ENCODE measurements around the gene PPM1F. TPM values are rescaled to one million over a fixed set of nuclear protein-coding genes. Genes with fewer than 3 reads are reported as not detected.

The PPM1F gene
- total and polyA plus RNA-seq, 2 donors (not counting 1 experiment from before 2014, with no cell fraction given) = 12.5 to 37.0 TPM

DNA sequence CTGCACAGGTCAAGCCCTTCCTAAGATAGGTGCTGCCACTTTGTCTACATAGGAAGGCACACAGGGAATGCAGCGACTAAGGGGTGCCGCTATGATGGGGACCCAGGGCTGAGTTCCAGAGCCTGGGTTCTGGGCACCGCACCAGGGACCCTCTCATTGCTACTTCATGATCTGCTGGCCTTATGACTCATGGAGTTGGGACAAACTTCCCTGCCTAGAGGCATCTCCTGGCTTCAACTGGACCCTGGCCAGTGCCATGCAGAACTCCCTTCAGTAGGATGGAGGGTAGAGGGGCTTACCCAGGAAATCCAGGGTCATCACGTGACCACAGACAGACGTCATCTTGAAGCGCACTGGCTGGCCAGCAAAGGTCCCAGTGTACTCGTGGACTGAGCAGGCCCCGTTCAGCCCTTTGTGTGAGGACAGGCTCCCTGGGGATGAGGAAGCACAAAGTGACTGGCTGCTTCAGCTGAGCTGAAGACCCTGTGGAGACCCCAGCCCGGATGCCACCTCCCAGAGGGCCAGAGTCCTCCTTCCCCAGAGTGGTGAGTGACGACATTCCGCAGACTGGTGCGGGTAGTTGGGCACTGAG lies 21.5 kb upstream of the PPM1F start:
- H3K36me3 ChIP-seq (ENCODE audit: control insufficient read depth, insufficient read depth, low read length) = peaks cover 28% of the 10 kb centered on the region
- no peak overlapping the region for H3K4me3 ChIP-seq (replicated peaks in 1 of 4; ENCODE audit: control extremely low read depth in 1 of 4, insufficient read depth in 1 of 4, low read depth in 3 of 4, low read length in 4 of 4)
- no peaks in the 10 kb centered on the region for H3K27me3 ChIP-seq (ENCODE audit: control insufficient read depth, insufficient read depth, low read length)
- H3K4me2 ChIP-seq (ENCODE audit: extremely low read depth, insufficient read depth, low read length) = no peak overlapping the region
- no peaks in the 10 kb centered on the region for H3K4me1 ChIP-seq (ENCODE audit: control insufficient read depth, extremely low read depth, insufficient read depth, low read length)
- H3K79me2 ChIP-seq (ENCODE audit: control insufficient read depth, insufficient read depth, low read length) = peaks cover 7% of the 10 kb centered on the region
- H3K9me3 ChIP-seq (ENCODE audit: control insufficient read depth, insufficient read depth, low read depth, low read length) = no peaks in the 10 kb centered on the region
- H3K27ac ChIP-seq (ENCODE audit: insufficient read depth, low read length) = no peak overlapping the region
- no peak for DNase-seq (ENCODE audit: low read depth in 2 of 2)
- TF ChIP-seq EZH2 (IDR thresholded peaks at IDR 0.05; ENCODE audit: low read length, missing control alignments) = no peak
- TF ChIP-seq CTCF (conservative IDR thresholded peaks at IDR 0.05 in 1 of 2, IDR thresholded peaks at IDR 0.05 in 1 of 2; ENCODE audit: low read depth in 1 of 2, low read length in 2 of 2) = no peak
- no peak overlapping the region for H2AFZ ChIP-seq (ENCODE audit: low read length)
- no peak overlapping the region for H3K9ac ChIP-seq (ENCODE audit: insufficient read depth, low read length)
- H4K20me1 ChIP-seq (ENCODE audit: control insufficient read depth, extremely low read depth, insufficient read depth, low read length) = no peaks in the 10 kb centered on the region

DNA sequence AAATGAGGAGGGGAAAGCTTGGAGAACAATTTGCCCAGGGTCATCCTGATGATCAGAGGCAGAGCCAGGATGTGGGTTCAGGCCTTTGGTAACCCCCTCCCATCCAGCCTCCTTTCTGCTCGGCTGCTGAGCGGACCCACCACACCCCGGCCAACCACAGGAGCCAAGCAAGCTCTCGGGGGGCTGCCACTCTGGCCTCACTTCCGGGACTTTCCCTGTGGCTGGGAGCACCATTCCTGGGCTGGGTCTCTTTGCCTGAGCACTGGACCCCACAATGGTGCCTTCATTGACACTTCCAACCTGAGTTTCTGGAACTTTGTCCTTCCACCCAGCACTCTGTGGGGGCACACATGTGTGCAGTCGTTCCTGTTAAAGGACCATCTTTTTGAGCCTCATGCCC lies 20.2 kb upstream of the PPM1F start:
- Histone ChIP-seq H3K27ac (ENCODE audit: insufficient read depth, low read length) (no peak overlapping the region), H3K79me2 (ENCODE audit: control insufficient read depth, insufficient read depth, low read length) (peaks cover 7% of the 10 kb centered on the region), H3K36me3 (ENCODE audit: control insufficient read depth, insufficient read depth, low read length) (peaks cover 32% of the 10 kb centered on the region), H2AFZ (ENCODE audit: low read length) (no peak overlapping the region), H4K20me1 (ENCODE audit: control insufficient read depth, extremely low read depth, insufficient read depth, low read length) (no peaks in the 10 kb centered on the region), H3K9me3 (ENCODE audit: control insufficient read depth, insufficient read depth, low read depth, low read length) (no peaks in the 10 kb centered on the region), H3K4me1 (ENCODE audit: control insufficient read depth, extremely low read depth, insufficient read depth, low read length) (no peaks in the 10 kb centered on the region), H3K4me3 (replicated peaks in 1 of 4; ENCODE audit: control extremely low read depth in 1 of 4, insufficient read depth in 1 of 4, low read depth in 3 of 4, low read length in 4 of 4) (no peak overlapping the region), H3K4me2 (ENCODE audit: extremely low read depth, insufficient read depth, low read length) (no peak overlapping the region), H3K27me3 (ENCODE audit: control insufficient read depth, insufficient read depth, low read length) (no peaks in the 10 kb centered on the region), H3K9ac (ENCODE audit: insufficient read depth, low read length) (no peak overlapping the region)
- DNase-seq (ENCODE audit: low read depth in 2 of 2) = no peak
- no peak for TF ChIP-seq EZH2 (IDR thresholded peaks at IDR 0.05; ENCODE audit: low read length, missing control alignments)
- TF ChIP-seq CTCF (conservative IDR thresholded peaks at IDR 0.05 in 1 of 2, IDR thresholded peaks at IDR 0.05 in 1 of 2; ENCODE audit: low read depth in 1 of 2, low read length in 2 of 2) = no peak

DNA sequence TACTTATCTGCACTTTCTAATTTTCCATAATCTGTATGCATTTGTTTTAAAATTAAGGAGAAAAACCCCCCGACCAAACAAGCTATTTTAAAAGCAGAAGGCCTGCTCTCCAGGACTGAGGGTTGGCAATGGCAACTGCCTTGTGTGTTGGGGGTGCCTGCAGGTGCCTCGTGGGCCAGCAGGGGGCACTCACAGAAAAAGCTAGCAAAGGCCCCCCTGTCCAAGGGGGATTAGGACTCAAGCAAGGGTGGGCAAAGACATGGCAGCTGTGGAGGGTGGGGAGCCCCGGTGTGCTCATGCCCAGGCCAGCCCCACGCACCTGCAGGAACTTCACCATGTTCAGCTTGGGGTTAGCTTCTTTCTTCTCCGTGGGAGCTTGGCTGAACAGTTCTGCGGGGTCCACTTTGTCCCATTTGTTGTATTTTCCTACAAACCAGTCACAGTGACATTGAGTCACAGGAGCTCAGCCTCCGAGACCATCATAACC lies 19.7 kb upstream of the PPM1F start:
- Histone ChIP-seq H2AFZ (ENCODE audit: low read length) (no peak overlapping the region), H3K9ac (ENCODE audit: insufficient read depth, low read length) (no peak overlapping the region), H3K4me3 (replicated peaks in 1 of 4; ENCODE audit: control extremely low read depth in 1 of 4, insufficient read depth in 1 of 4, low read depth in 3 of 4, low read length in 4 of 4) (no peak overlapping the region), H3K36me3 (ENCODE audit: control insufficient read depth, insufficient read depth, low read length) (peaks cover 36% of the 10 kb centered on the region), H3K27me3 (ENCODE audit: control insufficient read depth, insufficient read depth, low read length) (no peaks in the 10 kb centered on the region), H3K9me3 (ENCODE audit: control insufficient read depth, insufficient read depth, low read depth, low read length) (no peaks in the 10 kb centered on the region), H4K20me1 (ENCODE audit: control insufficient read depth, extremely low read depth, insufficient read depth, low read length) (no peaks in the 10 kb centered on the region), H3K4me1 (ENCODE audit: control insufficient read depth, extremely low read depth, insufficient read depth, low read length) (no peaks in the 10 kb centered on the region), H3K27ac (ENCODE audit: insufficient read depth, low read length) (no peak overlapping the region), H3K79me2 (ENCODE audit: control insufficient read depth, insufficient read depth, low read length) (peaks cover 5% of the 10 kb centered on the region), H3K4me2 (ENCODE audit: extremely low read depth, insufficient read depth, low read length) (no peak overlapping the region)
- DNase-seq (ENCODE audit: low read depth in 2 of 2) = peak in 1 of 2 donors; percentile 24
- TF ChIP-seq CTCF (conservative IDR thresholded peaks at IDR 0.05 in 1 of 2, IDR thresholded peaks at IDR 0.05 in 1 of 2; ENCODE audit: low read depth in 1 of 2, low read length in 2 of 2) (peak; percentile 75 to 91), EZH2 (IDR thresholded peaks at IDR 0.05; ENCODE audit: low read length, missing control alignments) (no peak)
